Body of pancreas (tissue), 4 donors: Measurements from ENCODE around the gene KIAA1217. TPM values are rescaled to one million over a fixed set of nuclear protein-coding genes. Genes with fewer than 3 reads are reported as not detected.

Source experiments
- ATAC-seq: fragments of 150-250 bp; one replicate; pipeline ENCODE4 v1.9.1; 2016
- DNase-seq, 4 donors: peaks; one replicate each; pipeline ENCODE4 v3.0.0-alpha.2; 2019
- H3K27ac ChIP-seq, 4 donors: fragments of 200-600 bp; sonication (generic); 1 replicate in 3 of 4; 2 replicates in 1 of 4; pipeline versions ENCODE4 v1.5.1 to v1.6.1; 2016 to 2019; ENCODE audit warnings: mild to moderate bottlenecking in 1 of 4, mixed read lengths in 1 of 4, moderate library complexity in 1 of 4
- H3K27me3 ChIP-seq, 2 donors: fragments of 200-600 bp; sonication (generic); one replicate each; pipeline ENCODE4 v1.6.0; 2016; ENCODE audit warnings: mild to moderate bottlenecking in 1 of 2
- H3K36me3 ChIP-seq, 2 donors: fragments of 200-600 bp; sonication (generic); replicated peaks in 1 of 2; 2 replicates each; pipeline ENCODE4 v1.5.1; 2016; ENCODE audit warnings: low read depth in 2 of 2; ENCODE audit not compliant: insufficient read depth in 1 of 2
- H3K4me1 ChIP-seq: fragments of 200-600 bp; sonication (generic); one replicate; pipeline ENCODE4 v1.6.0; 2016
- H3K4me3 ChIP-seq, 2 donors: fragments of 200-600 bp; sonication (generic); 1 replicate in 1 of 2; 2 replicates in 1 of 2; pipeline ENCODE4 v1.5.1; 2016 to 2019
- H3K9me3 ChIP-seq, 3 donors: fragments of 200-600 bp; sonication (generic); 1 replicate in 2 of 3; 2 replicates in 1 of 3; pipeline ENCODE4 v1.5.1; 2016
- POLR2A ChIP-seq, 3 donors: fragments of 450-650 bp; IDR thresholded peaks; one replicate each; pipeline ENCODE4 v1.6.1; 2016; ENCODE audit warnings: antibody characterized with exemption in 3 of 3, mild to moderate bottlenecking in 2 of 3
- WGBS, 2 donors: methylation state at CpG; one replicate each; pipeline ENCODE4 v1.1.5; 2017; 5-methylcytosine and 5-hydroxymethylcytosine counted together
- intact Hi-C: fragments of 100-400 bp; cut with DNase I; formaldehyde crosslinking; loops from one replicate; pipeline ENCODE4 v1.15.1; 2023
- total RNA-seq, 2 donors: library from RNA; depleted of rRNA; stranded (reverse); fragments of >200 nt; gene quantifications; one replicate each; pipeline ENCODE4 v1.1.0, GENCODE V29; 2016
- TF ChIP-seq, protein P1 (sequence below), 7 experiments: fragments of 450-650 bp in 4 of 7; fragments of 200-600 bp in 3 of 7; sonication (generic) in 3 of 7; IDR thresholded peaks; one replicate each; pipeline ENCODE4 v1.5.1; 2016 to 2019; ENCODE audit warnings: antibody characterized with exemption in 7 of 7

KIAA1217 gene
- total RNA-seq, 2 donors from 2014 or later: 25.9 to 36.9 TPM

DNA sequence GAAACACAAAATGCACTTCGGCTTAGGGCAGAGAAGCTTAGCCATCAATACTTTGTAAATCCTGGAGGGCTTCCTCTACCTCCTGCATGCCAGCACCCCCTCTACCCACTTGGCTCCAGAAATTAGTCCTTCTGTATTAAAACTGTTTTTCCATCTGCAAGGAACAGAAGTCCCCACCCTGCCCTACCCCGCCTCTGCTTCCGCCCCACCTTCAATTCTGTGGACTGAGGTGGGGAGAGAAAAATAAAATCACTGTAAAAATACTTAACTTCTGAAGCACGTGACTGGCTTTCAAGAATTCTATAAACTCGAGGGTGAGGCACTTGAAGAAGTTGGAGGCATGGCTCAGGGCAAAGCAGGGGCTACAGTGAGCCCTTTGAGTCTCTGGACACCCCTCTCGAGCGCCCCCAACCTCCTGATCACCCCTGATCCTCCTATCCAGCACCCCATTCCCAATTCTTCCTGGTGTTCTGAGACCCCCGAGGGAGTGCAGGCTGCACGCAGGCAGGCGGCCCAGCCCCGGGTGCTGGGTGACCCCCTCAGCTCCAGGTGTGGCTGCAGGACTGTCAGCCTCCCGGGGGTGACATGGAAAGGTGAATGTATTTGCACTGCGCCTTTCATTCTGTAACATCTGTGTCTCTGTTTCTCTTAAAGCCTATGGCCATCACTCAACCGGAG lies 7.3 kb upstream of the KIAA1217 start:
- H3K4me1 ChIP-seq: peaks cover 15% of the 10 kb centered on the region
- no peak for DNase-seq
- no peaks in the 10 kb centered on the region for H3K27me3 ChIP-seq
- intact Hi-C loops: no loop called here
- H3K4me3 ChIP-seq: no peak overlapping the region
- ATAC-seq: peak; percentile 26
- no peaks in the 10 kb centered on the region for H3K36me3 ChIP-seq
- WGBS, 2 donors: 64 to 71% methylated on average over 14 of the region's 14 CpGs
- H3K9me3 ChIP-seq: no peaks in the 10 kb centered on the region
- TF ChIP-seq, protein P1, sequence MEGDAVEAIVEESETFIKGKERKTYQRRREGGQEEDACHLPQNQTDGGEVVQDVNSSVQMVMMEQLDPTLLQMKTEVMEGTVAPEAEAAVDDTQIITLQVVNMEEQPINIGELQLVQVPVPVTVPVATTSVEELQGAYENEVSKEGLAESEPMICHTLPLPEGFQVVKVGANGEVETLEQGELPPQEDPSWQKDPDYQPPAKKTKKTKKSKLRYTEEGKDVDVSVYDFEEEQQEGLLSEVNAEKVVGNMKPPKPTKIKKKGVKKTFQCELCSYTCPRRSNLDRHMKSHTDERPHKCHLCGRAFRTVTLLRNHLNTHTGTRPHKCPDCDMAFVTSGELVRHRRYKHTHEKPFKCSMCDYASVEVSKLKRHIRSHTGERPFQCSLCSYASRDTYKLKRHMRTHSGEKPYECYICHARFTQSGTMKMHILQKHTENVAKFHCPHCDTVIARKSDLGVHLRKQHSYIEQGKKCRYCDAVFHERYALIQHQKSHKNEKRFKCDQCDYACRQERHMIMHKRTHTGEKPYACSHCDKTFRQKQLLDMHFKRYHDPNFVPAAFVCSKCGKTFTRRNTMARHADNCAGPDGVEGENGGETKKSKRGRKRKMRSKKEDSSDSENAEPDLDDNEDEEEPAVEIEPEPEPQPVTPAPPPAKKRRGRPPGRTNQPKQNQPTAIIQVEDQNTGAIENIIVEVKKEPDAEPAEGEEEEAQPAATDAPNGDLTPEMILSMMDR (IDR thresholded peaks at IDR 0.05): no peak
- no peak for TF ChIP-seq POLR2A (IDR thresholded peaks at IDR 0.05)
- H3K27ac ChIP-seq: peak overlapping the region; percentile 45 to 84 (median 76)

DNA sequence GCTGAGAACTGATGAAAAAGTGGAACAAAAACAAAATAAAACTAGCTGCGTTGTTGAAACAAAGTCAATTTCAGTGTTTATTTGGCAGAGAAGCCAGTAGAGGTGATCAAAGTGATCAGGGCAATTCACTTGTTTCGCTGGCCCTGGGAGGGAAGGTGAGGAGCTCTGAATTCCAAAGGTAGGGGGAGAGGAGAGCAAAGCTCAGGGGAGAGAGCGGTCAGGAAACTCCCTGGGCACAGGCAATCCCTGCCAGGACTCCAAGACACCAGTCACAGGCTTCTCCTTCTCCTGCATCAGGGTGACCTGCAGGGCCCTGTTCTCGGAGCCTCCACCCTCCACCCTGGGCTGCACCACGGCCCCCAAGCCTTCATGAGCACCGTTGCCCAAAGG lies 6.8 kb upstream of the KIAA1217 start:
- ATAC-seq (peak; percentile 90), DNase-seq (peak; percentile 37 to 62 (median 58))
- 70% methylated on average over 6 of the region's 6 CpGs for WGBS, 2 donors
- intact Hi-C loops: no loop called here
- H3K27ac ChIP-seq: peak overlapping the region; percentile 39 to 84 (median 76)
- H3K4me1 ChIP-seq: peaks cover 19% of the 10 kb centered on the region
- no peaks in the 10 kb centered on the region for H3K9me3 ChIP-seq
- H3K27me3 ChIP-seq: no peaks in the 10 kb centered on the region
- no peak overlapping the region for H3K4me3 ChIP-seq
- peak; percentile 8 to 42 (median 39) for TF ChIP-seq POLR2A (IDR thresholded peaks at IDR 0.05)
- TF ChIP-seq, protein P1 (IDR thresholded peaks at IDR 0.05): peak in 1 of 7 experiments; percentile 7
- H3K36me3 ChIP-seq: no peaks in the 10 kb centered on the region

DNA sequence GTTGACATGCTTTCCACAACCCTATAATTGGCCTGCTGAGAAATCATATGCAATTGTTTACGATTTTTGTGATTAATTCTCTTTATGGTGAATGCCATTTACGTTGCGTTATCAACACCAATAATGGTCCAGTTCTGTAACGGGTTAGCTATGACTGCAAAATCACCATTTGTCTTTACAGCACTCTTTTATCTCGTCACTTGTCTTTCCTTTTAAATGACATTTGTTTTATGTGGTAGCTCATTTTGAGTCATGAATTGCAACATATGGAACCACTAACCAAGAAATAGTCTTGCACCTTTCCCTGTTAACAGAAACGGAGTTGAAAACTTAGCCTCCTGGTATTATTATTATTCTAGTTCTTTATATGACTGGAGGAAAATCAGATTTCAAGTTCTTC lies 3.1 kb upstream of the KIAA1217 start:
- no peak for ATAC-seq
- DNase-seq: no peak
- H3K4me3 ChIP-seq: no peak overlapping the region
- H3K4me1 ChIP-seq: peaks cover 42% of the 10 kb centered on the region
- H3K27ac ChIP-seq: peak overlapping the region in 2 of 4 donors; percentile 90 to 97
- intact Hi-C loops: no loop called here
- no peaks in the 10 kb centered on the region for H3K9me3 ChIP-seq
- no peaks in the 10 kb centered on the region for H3K27me3 ChIP-seq
- H3K36me3 ChIP-seq: no peaks in the 10 kb centered on the region
- 73 to 74% methylated on average over 6 of the region's 6 CpGs for WGBS, 2 donors
- no peak for TF ChIP-seq POLR2A (IDR thresholded peaks at IDR 0.05)
- TF ChIP-seq, protein P1 (IDR thresholded peaks at IDR 0.05): no peak

DNA sequence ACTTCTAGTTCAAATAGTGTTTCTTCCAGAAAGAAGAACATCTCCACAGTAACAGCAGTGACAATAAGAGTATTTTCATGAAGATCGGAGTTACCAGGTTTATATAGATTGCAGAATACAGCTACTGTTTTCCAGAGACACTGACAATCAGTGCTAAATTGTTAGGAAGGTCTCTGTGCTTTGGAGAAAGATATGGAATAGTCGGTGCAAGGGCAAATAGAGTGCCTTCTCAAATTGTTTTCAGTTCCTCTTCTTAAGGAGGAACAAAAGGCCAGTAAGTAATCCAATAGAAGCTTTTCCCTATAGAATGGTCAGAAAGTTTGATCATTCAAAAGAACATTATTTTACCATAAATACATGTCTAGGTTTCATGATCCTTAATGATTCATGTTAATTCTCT lies 2.6 kb upstream of the KIAA1217 start:
- intact Hi-C loops: no loop called here
- DNase-seq (no peak), ATAC-seq (no peak)
- peak overlapping the region; percentile 65 to 97 (median 90) for H3K27ac ChIP-seq
- no peaks in the 10 kb centered on the region for H3K36me3 ChIP-seq
- H3K27me3 ChIP-seq: no peaks in the 10 kb centered on the region
- H3K4me3 ChIP-seq: no peak overlapping the region
- no peak for TF ChIP-seq POLR2A (IDR thresholded peaks at IDR 0.05)
- TF ChIP-seq, protein P1 (IDR thresholded peaks at IDR 0.05): no peak
- no peaks in the 10 kb centered on the region for H3K9me3 ChIP-seq
- WGBS, 2 donors: 58 to 60% methylated on average over 2 of the region's 2 CpGs
- H3K4me1 ChIP-seq: peaks cover 42% of the 10 kb centered on the region

DNA sequence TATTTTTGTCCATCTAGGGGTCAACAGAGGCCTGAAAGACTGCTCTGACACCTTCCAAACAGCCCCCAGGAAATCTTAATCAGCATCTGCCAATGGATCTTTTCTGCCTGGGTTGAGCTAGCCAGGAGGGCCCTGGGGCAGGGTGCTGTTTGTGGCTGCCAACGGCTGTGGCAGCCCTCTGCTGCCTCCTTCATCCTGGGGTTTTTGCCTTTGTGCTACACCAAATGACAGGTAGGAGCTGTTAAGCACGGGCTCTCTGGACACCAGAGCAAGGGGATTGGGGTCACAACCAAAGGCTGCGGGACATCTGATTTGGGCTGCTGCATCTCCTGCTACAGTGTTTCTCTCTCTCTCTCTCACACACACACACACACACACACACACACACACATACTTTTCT lies 2.0 kb upstream of the KIAA1217 start:
- Histone ChIP-seq H3K4me3 (no peak overlapping the region), H3K27me3 (no peaks in the 10 kb centered on the region), H3K4me1 (peaks cover 42% of the 10 kb centered on the region), H3K36me3 (no peaks in the 10 kb centered on the region), H3K9me3 (no peaks in the 10 kb centered on the region), H3K27ac (peak overlapping the region; percentile 65 to 97 (median 90))
- WGBS, 2 donors: 68 to 78% methylated on average over 3 of the region's 3 CpGs
- no peak for ATAC-seq
- DNase-seq: no peak
- intact Hi-C loops: no loop called here
- TF ChIP-seq POLR2A (IDR thresholded peaks at IDR 0.05): no peak
- TF ChIP-seq, protein P1 (IDR thresholded peaks at IDR 0.05): no peak
